Measurements from ENCODE around the gene NF1.

DNA sequence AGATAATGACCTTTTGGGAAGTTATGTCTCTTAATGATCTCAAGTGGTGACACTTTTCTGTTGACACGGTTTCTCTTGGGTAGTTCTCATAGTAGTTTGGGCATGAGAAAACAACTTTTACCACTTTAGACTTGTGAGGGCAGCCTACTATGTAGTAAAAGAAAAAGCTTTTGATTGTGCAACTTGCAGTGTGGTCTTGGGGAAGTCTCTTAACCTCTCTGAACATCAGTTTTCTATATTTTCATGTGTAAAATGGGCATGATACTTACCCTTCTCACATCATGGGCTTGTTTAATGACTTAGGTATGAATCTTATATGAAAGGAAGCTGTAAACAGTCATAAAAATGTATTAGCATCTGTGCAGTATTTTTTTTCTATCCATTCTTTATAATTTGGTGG, 11.2 kb downstream of the NF1 start:
- TF ChIP-seq, protein P1, sequence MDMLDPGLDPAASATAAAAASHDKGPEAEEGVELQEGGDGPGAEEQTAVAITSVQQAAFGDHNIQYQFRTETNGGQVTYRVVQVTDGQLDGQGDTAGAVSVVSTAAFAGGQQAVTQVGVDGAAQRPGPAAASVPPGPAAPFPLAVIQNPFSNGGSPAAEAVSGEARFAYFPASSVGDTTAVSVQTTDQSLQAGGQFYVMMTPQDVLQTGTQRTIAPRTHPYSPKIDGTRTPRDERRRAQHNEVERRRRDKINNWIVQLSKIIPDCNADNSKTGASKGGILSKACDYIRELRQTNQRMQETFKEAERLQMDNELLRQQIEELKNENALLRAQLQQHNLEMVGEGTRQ (IDR thresholded peaks at IDR 0.05; ENCODE audit: borderline replicate concordance, low read depth, low read length), result no peak
- TF ChIP-seq EZH2phosphoT487 (IDR thresholded peaks at IDR 0.05; ENCODE audit: borderline replicate concordance, low read depth), result no peak
- TF ChIP-seq, protein P2, sequence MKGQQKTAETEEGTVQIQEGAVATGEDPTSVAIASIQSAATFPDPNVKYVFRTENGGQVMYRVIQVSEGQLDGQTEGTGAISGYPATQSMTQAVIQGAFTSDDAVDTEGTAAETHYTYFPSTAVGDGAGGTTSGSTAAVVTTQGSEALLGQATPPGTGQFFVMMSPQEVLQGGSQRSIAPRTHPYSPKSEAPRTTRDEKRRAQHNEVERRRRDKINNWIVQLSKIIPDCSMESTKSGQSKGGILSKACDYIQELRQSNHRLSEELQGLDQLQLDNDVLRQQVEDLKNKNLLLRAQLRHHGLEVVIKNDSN (IDR thresholded peaks at IDR 0.05; ENCODE audit: borderline replicate concordance, low read depth), result no peak
- TF ChIP-seq TAF1 (IDR thresholded peaks at IDR 0.05; ENCODE audit: borderline replicate concordance, low read depth, low read length), result no peak
- no peak for TF ChIP-seq RAD21 (IDR thresholded peaks at IDR 0.05; ENCODE audit: low read length)
- TF ChIP-seq, protein P3, sequence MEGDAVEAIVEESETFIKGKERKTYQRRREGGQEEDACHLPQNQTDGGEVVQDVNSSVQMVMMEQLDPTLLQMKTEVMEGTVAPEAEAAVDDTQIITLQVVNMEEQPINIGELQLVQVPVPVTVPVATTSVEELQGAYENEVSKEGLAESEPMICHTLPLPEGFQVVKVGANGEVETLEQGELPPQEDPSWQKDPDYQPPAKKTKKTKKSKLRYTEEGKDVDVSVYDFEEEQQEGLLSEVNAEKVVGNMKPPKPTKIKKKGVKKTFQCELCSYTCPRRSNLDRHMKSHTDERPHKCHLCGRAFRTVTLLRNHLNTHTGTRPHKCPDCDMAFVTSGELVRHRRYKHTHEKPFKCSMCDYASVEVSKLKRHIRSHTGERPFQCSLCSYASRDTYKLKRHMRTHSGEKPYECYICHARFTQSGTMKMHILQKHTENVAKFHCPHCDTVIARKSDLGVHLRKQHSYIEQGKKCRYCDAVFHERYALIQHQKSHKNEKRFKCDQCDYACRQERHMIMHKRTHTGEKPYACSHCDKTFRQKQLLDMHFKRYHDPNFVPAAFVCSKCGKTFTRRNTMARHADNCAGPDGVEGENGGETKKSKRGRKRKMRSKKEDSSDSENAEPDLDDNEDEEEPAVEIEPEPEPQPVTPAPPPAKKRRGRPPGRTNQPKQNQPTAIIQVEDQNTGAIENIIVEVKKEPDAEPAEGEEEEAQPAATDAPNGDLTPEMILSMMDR (IDR thresholded peaks at IDR 0.05), result no peak
- no peak for TF ChIP-seq SMC3 (IDR thresholded peaks at IDR 0.05; ENCODE audit: low read depth, low read length)
- TF ChIP-seq FOXM1 (IDR thresholded peaks at IDR 0.05; ENCODE audit: low read depth), result no peak
- TF ChIP-seq ZBTB33 (IDR thresholded peaks at IDR 0.05; ENCODE audit: borderline replicate concordance, low read depth), result no peak
- no peak for TF ChIP-seq FOSL2 (IDR thresholded peaks at IDR 0.05; ENCODE audit: borderline replicate concordance, low read depth)
